Pancreas (tissue), 10 donors: ENCODE results near the gene OPCML. TPM values are rescaled to one million over a fixed set of nuclear protein-coding genes. Genes with fewer than 3 reads are reported as not detected.

Experiments used
- ATAC-seq, 4 donors: fragments of 200-7000 bp; cut with Tn5 transposase; one replicate each; pipeline versions ENCODE4 v1.8.0 to v1.9.1; 2020; ENCODE audit warnings: mild to moderate bottlenecking in 4 of 4, moderate library complexity in 4 of 4
- DNase-seq, 6 donors: peaks; one replicate each; pipeline ENCODE4 v3.0.0-alpha.2; 2020
- FAIRE-seq: peaks from 2 replicates; lab custom pipeline; 2012; peaks lifted over from hg19 to GRCh38; lab: Jason Lieb, UNC
- H3K27ac ChIP-seq, 4 donors: fragments of 200-600 bp; sonication (generic); 1 replicate in 3 of 4; 2 replicates in 1 of 4; pipeline versions ENCODE4 v1.5.0 to v1.8.0; 2020
- H3K27me3 ChIP-seq, 4 donors: fragments of 200-600 bp; one replicate each; pipeline ENCODE4 v1.8.0; 2021
- H3K36me3 ChIP-seq, 3 donors: fragments of 200-600 bp; sonication (generic) in 1 of 3; one replicate each; pipeline versions ENCODE4 v1.5.0 to v1.8.0; 2020 to 2021
- H3K4me1 ChIP-seq, 3 donors: fragments of 200-600 bp; one replicate each; pipeline ENCODE4 v1.8.0; 2021
- H3K4me3 ChIP-seq, 4 donors: fragments of 200-600 bp; sonication (generic) in 2 of 4; one replicate each; pipeline versions ENCODE4 v1.5.0 to v1.8.0; 2020 to 2021
- H3K9me3 ChIP-seq, 4 donors: fragments of 200-600 bp; one replicate each; pipeline ENCODE4 v1.8.0; 2021
- WGBS, 2 donors: extraction: QIAGEN DNeasy Blood & Tissue Kit; methylation state at CpG; one replicate each; pipeline ENCODE4 v1.1.7; 2013; 5-methylcytosine and 5-hydroxymethylcytosine counted together
- intact Hi-C, 3 donors: fragments of 100-400 bp; cut with DNase I; formaldehyde crosslinking; loops; one replicate each; pipeline versions ENCODE4 v1.11.1 to v1.14.2; 2022
- polyA plus RNA-seq, 2 donors: library from polyadenylated mRNA; stranded (reverse); fragments of 200-250 nt; gene quantifications; one replicate each; pipeline ENCODE4 v1.2.3, GENCODE V29; 2013
- total RNA-seq, 6 donors: library from RNA; stranded (reverse); fragmentation: NEBNext Ultra II Directional in 4 of 6; extraction: Animal tissue kit (Norgen Biotek cat#: 25700) in 4 of 6; gene quantifications; one replicate each; pipeline versions ENCODE4 v1.2.1 to v1.2.4, GENCODE V29; 2021 to 2023
- TF ChIP-seq, protein P1 (sequence below), 4 donors: fragments of 200-600 bp; sonication (generic) in 3 of 4; IDR thresholded peaks; one replicate each; pipeline versions ENCODE4 v1.5.0 to v1.8.0; 2021; ENCODE audit warnings: antibody characterized with exemption in 4 of 4
- donor health status: healthy with polysubstance abuse.
- donor health status: DM: no; HTN: no; CAD: no; lungs with moderate emphysema.
- donor health status: DM: no; HTN: no; CAD: no.
- donor health status: control.
- donor health status: control.
- donor health status: Bipolar disorder and iron deficiency.
- donor health status: DM: yes; HTN: yes; CAD: no.
- donor health status: DM: no; HTN: no; CAD: no.
- donor health status: DM: no; HTN: no; CAD: no.
- donor health status: DM: yes; HTN: yes; CAD: no.

Gene OPCML
- total and polyA plus RNA-seq, 8 donors: 0.05 to 0.31 (median 0.19) TPM

DNA sequence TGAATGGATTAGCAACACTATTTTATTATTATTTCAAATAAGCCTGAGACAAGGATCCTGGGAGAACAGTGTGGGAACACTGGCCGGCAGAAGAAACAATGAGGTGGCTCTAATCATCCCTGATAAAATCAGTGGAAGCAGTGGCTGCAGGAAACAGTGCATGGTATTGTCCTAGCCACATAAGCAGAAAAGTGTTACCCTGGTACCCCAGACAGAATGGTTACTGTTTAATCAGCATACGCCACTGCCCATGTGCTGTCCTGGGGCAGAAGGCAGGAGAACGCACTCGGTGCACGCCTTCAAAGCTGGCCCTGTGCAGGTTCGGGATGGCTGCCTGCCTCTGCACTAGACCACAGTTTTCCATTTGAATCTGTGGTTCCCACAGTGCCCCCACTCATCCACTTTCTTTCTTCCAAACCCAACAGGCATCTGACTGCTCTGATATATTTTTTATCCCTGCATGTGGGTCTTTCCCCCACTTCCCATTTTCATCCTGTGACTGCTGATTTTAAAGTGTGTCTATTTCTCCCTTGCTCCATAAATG lies 25.7 kb downstream of the OPCML start:
- H3K27me3 ChIP-seq: no peaks in the 10 kb centered on the region
- DNase-seq (no peak), FAIRE-seq (no peak), ATAC-seq (no peak)
- H3K9me3 ChIP-seq: no peaks in the 10 kb centered on the region
- no peak overlapping the region for H3K27ac ChIP-seq
- H3K4me3 ChIP-seq: no peak overlapping the region
- 42 to 47% methylated on average over 6 of the region's 6 CpGs for WGBS, 2 donors
- H3K36me3 ChIP-seq: no peaks in the 10 kb centered on the region
- H3K4me1 ChIP-seq: no peaks in the 10 kb centered on the region
- intact Hi-C loops: no loop called here
- TF ChIP-seq, protein P1, sequence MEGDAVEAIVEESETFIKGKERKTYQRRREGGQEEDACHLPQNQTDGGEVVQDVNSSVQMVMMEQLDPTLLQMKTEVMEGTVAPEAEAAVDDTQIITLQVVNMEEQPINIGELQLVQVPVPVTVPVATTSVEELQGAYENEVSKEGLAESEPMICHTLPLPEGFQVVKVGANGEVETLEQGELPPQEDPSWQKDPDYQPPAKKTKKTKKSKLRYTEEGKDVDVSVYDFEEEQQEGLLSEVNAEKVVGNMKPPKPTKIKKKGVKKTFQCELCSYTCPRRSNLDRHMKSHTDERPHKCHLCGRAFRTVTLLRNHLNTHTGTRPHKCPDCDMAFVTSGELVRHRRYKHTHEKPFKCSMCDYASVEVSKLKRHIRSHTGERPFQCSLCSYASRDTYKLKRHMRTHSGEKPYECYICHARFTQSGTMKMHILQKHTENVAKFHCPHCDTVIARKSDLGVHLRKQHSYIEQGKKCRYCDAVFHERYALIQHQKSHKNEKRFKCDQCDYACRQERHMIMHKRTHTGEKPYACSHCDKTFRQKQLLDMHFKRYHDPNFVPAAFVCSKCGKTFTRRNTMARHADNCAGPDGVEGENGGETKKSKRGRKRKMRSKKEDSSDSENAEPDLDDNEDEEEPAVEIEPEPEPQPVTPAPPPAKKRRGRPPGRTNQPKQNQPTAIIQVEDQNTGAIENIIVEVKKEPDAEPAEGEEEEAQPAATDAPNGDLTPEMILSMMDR (IDR thresholded peaks at IDR 0.05): no peak

DNA sequence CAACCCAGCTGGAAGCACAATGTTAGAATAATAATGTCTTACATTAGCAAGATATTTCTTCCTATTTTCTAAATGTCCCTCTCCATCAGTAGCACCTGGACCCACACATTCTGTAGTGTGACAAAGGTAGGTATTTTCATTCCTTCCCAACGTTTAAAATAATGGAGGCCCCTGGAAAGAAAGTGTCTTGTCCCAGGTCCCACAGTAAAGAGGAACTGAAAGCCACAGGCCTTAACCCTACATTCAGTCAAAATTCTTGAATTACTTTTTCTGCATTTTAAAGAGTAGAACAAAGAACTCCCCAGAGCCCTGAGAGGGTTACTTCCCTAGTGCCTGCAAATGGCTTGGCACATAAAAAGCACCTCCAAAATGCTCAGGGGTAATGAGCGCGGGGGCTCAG lies 26.3 kb downstream of the OPCML start:
- WGBS, 2 donors: 59 to 66% methylated on average over 3 of the region's 3 CpGs
- FAIRE-seq (no peak), ATAC-seq (no peak), DNase-seq (no peak)
- H3K9me3 ChIP-seq: no peaks in the 10 kb centered on the region
- no peak overlapping the region for H3K27ac ChIP-seq
- H3K4me3 ChIP-seq: no peak overlapping the region
- H3K36me3 ChIP-seq: no peaks in the 10 kb centered on the region
- no peaks in the 10 kb centered on the region for H3K4me1 ChIP-seq
- TF ChIP-seq, protein P1 (IDR thresholded peaks at IDR 0.05): no peak
- intact Hi-C loops: no loop called here
- H3K27me3 ChIP-seq: no peaks in the 10 kb centered on the region

DNA sequence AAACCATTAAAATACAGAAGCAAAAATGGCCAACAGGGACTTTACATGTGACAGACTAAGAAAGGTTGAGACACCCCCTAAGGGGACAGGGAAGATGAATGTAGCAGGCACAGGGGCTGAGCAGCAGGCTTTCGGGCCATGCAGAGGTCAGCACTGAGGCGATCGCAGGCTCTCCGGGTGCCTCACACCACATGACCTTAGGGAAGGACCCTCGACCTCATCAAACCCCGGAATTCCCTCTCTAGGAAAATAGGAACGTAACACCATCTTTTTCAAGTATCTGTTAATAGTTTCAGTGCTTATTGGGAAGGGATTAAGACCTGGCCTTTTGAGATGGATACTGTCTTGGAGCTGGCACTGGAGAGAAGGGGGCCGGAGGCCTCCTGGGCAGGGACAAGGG lies 27.4 kb downstream of the OPCML start:
- Histone ChIP-seq H3K27me3 (no peaks in the 10 kb centered on the region), H3K4me3 (no peak overlapping the region), H3K36me3 (no peaks in the 10 kb centered on the region), H3K9me3 (no peaks in the 10 kb centered on the region), H3K27ac (no peak overlapping the region), H3K4me1 (no peaks in the 10 kb centered on the region)
- 59 to 70% methylated on average over 8 of the region's 8 CpGs for WGBS, 2 donors
- intact Hi-C loops: no loop called here
- FAIRE-seq (no peak), DNase-seq (no peak), ATAC-seq (no peak)
- TF ChIP-seq, protein P1 (IDR thresholded peaks at IDR 0.05): no peak

DNA sequence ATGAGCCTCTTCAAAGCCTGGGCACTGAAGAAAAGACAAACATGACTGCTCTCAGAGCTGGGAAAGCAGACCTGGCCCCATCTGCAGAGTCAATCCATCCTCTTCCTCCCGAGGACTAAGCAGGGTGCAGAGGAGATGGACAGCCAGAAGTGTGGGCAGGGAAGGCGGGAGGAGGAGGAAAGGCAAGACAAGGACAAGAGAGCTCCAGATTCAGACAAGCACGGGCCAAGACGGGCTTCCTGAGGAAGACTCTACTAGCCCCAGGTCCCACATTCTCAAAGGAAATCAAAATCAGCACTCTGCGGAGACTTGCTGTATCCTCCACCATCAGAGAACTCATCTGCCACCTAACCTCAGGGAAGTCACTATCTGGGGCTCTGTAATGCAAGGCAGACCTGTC lies 28.5 kb downstream of the OPCML start:
- FAIRE-seq (no peak), DNase-seq (no peak), ATAC-seq (no peak)
- H3K9me3 ChIP-seq: no peaks in the 10 kb centered on the region
- 55 to 58% methylated on average over 5 of the region's 5 CpGs for WGBS, 2 donors
- TF ChIP-seq, protein P1 (IDR thresholded peaks at IDR 0.05): no peak
- intact Hi-C loops: no loop called here
- peaks cover 0 to 6% (median 0%) of the 10 kb centered on the region in 4 donors for H3K27me3 ChIP-seq
- H3K27ac ChIP-seq: no peak overlapping the region
- no peaks in the 10 kb centered on the region for H3K36me3 ChIP-seq
- H3K4me1 ChIP-seq: no peaks in the 10 kb centered on the region
- no peak overlapping the region for H3K4me3 ChIP-seq

DNA sequence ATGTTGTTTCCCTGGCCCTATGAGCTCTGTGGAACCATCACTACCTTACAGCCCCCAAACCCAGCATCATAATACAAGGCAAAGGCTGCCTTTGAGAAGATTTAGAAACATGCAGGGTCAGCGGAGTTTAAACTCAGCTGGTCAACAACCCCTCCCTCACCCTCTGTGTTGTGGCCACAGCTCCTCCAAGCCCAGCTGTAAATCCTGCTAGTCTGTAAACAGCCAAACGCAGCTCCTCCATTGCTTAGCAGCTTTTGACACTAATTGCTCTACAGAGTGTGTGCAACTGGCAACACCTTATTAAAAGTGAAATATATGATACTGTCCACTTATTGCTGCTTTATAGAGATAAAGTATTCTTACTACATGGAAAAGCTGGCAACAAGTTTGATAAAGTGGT lies 29.1 kb downstream of the OPCML start:
- TF ChIP-seq, protein P1 (IDR thresholded peaks at IDR 0.05): no peak
- DNase-seq (no peak), ATAC-seq (no peak), FAIRE-seq (no peak)
- H3K36me3 ChIP-seq: no peaks in the 10 kb centered on the region
- H3K9me3 ChIP-seq: no peaks in the 10 kb centered on the region
- no peaks in the 10 kb centered on the region for H3K4me1 ChIP-seq
- no peak overlapping the region for H3K27ac ChIP-seq
- intact Hi-C loops: no loop called here
- peaks cover 0 to 7% (median 0%) of the 10 kb centered on the region in 4 donors for H3K27me3 ChIP-seq
- WGBS, 2 donors: 28% methylated on average over 2 of the region's 2 CpGs
- no peak overlapping the region for H3K4me3 ChIP-seq
